Sigmoid colon (tissue), 7 donors: ENCODE results near the gene DHRS2. TPM values are rescaled to one million over a fixed set of nuclear protein-coding genes. Genes with fewer than 3 reads are reported as not detected.

ENCODE experiments used
- DNase-seq: peaks from one replicate; pipeline ENCODE4 v3.0.0-alpha.2; 2019
- H3K27ac ChIP-seq, 4 donors: fragments of 200-600 bp; sonication (generic); one replicate each; pipeline ENCODE4 v1.5.1; 2016 to 2019; ENCODE audit warnings: mild to moderate bottlenecking in 1 of 4
- H3K27me3 ChIP-seq, 3 donors: fragments of 200-600 bp; sonication (generic); one replicate each; pipeline ENCODE4 v1.5.1; 2019; ENCODE audit warnings: mild to moderate bottlenecking in 1 of 3
- H3K36me3 ChIP-seq, 4 donors: fragments of 200-600 bp; sonication (generic); one replicate each; pipeline ENCODE4 v1.5.1; 2016 to 2019
- H3K4me1 ChIP-seq, 4 donors: fragments of 200-600 bp; sonication (generic); one replicate each; pipeline ENCODE4 v1.5.1; 2017 to 2019
- H3K4me3 ChIP-seq, 4 donors: fragments of 200-600 bp; sonication (generic); one replicate each; pipeline ENCODE4 v1.5.1; 2017 to 2019; ENCODE audit warnings: mild to moderate bottlenecking in 2 of 4, moderate library complexity in 1 of 4
- H3K9me3 ChIP-seq, 4 donors: fragments of 200-600 bp in 3 of 4; sonication (generic) in 3 of 4; one replicate each; pipeline versions ENCODE4 v1.5.1 to v1.6.1; 2013 to 2019
- CTCF ChIP-seq, 4 experiments: fragments of 450-650 bp in 3 of 4; fragments of 200-600 bp in 1 of 4; IDR thresholded peaks; one replicate each; pipeline ENCODE4 v1.5.1; 2016 to 2019; ENCODE audit warnings: antibody characterized with exemption in 4 of 4, mild to moderate bottlenecking in 3 of 4, moderate library complexity in 2 of 4
- EP300 ChIP-seq, 4 donors: sonication (generic); formaldehyde crosslinking; IDR thresholded peaks; one replicate each; pipeline ENCODE4 v1.6.1; 2017; ENCODE audit warnings: antibody characterized with exemption in 4 of 4
- POLR2A ChIP-seq, 2 donors: fragments of 450-650 bp; IDR thresholded peaks; one replicate each; pipeline ENCODE4 v1.6.1; 2016; ENCODE audit warnings: antibody characterized with exemption in 2 of 2, mild to moderate bottlenecking in 2 of 2, moderate library complexity in 2 of 2
- POLR2AphosphoS5 ChIP-seq, 4 donors: sonication (generic); formaldehyde crosslinking; IDR thresholded peaks; one replicate each; pipeline ENCODE4 v1.6.1; 2017; ENCODE audit warnings: antibody characterized with exemption in 4 of 4
- WGBS, 2 donors: extraction: QIAGEN DNeasy Blood & Tissue Kit; methylation state at CpG; one replicate each; pipeline ENCODE4 v1.1.7; 2013; 5-methylcytosine and 5-hydroxymethylcytosine counted together
- intact Hi-C: fragments of 100-400 bp; cut with DNase I; formaldehyde crosslinking; loops from one replicate; pipeline ENCODE4 v1.15.1; 2023
- polyA plus RNA-seq, 3 donors: library from polyadenylated mRNA; stranded (reverse); fragments of 200-250 nt; gene quantifications; one replicate each; pipeline ENCODE4 v1.2.3, GENCODE V29; 2013
- total RNA-seq, 4 donors: library from RNA; depleted of rRNA; stranded (reverse); fragments of >200 nt; gene quantifications; one replicate each; pipeline ENCODE4 v1.1.0, GENCODE V29; 2016
- donor health status: healthy with polysubstance abuse.
- donor health status: Bipolar disorder and iron deficiency.
- donor health status: healthy.

The DHRS2 gene
- total and polyA plus RNA-seq, 7 donors = 0.54 TPM; not detected in 6

DNA sequence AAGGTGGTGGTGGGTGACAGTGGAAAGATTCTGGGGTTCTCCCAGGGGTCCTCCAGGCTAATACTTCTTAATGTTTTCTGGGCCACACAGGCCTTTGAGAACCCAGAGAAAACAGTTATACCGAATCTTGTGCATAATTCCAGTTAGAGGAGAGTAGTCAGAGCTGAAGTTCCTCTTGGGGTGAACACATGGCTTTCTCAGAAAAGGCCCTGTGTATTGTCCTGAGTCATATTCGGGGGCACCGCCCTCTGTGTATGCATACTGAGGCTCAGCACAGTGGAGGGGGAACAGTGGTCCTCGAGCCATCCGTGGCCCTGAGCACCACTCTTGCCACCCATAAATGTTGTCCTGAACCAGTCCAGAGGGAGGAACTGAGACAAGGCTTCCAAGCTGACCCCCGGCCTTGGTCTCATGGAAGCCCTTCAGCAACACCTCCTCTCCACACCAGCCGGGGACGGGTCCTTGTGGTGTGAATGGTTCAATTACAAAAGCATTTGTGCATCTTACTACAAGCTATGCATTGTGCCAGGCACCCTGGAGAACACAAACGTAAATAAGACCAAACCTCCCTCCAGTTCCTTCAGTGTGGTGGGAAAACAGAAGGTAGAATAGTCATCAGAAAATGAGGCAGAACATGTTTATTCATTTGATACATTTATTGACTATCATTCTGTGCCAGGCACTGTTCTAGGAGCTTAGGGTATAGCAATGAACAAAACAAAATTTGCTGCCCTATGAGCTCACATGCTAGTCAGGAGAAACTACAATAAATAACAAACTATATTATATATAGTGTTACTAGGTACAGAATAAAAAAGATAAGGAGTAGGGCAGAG is 9.9 kb downstream of the DHRS2 start:
- TF ChIP-seq POLR2AphosphoS5 (IDR thresholded peaks at IDR 0.05) (no peak), EP300 (IDR thresholded peaks at IDR 0.05) (no peak), CTCF (IDR thresholded peaks at IDR 0.05) (no peak), POLR2A (IDR thresholded peaks at IDR 0.05) (no peak)

DNA sequence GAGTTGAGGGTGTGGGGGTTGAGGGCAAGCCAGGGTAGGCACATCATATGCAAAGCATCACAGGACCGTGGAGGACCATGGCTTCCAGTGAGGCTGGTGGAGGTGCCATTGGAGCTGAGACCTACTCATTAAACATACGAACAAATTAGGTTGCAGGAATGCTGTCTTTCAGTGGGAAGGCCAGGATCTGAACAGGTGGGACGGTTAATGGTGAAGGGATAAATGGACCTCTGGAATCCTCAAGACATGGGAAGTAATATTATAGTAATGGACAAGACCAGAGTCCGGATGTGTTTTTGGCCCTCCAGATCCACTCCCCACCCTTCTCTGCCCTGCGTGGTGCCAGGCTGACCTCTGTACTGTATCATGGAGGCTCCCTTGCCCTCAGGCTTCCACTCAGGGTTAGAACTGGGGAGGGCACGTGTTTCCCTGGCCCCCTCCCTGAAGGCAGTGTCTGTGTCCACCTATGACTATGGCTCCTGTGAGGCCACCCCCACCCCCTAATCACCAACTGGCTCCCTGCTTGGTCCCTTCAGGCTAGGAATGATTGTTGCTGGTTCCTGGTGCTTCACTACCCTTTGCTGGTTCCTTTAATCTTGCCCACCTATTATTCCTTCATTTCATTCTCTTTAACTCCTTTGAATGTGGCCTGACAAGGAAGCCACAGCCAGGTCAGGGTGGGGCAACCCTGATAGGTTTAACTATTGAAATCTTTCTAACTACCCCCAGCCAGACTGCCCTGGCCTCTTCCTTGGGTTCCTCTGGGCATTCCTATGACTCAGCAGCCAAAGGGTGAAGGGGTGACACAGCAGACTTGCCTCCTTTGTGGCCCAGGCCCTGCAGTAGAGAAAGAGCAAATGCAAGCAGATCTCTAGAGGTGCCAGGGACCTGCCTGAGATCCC is 10.7 kb downstream of the DHRS2 start:
- Histone ChIP-seq H3K36me3 (no peaks in the 10 kb centered on the region), H3K4me3 (no peak overlapping the region), H3K9me3 (no peaks in the 10 kb centered on the region), H3K27ac (no peak overlapping the region), H3K27me3 (no peaks in the 10 kb centered on the region), H3K4me1 (no peaks in the 10 kb centered on the region)
- no peak for DNase-seq
- intact Hi-C loops = no loop called here
- no peak for TF ChIP-seq CTCF (IDR thresholded peaks at IDR 0.05)
- TF ChIP-seq EP300 (IDR thresholded peaks at IDR 0.05) = no peak
- no peak for TF ChIP-seq POLR2AphosphoS5 (IDR thresholded peaks at IDR 0.05)
- TF ChIP-seq POLR2A (IDR thresholded peaks at IDR 0.05) = no peak
- WGBS, 2 donors = 81 to 84% methylated on average over 6 of the region's 6 CpGs

More for the DNA sequence above, 9.9 kb downstream of the DHRS2 start:
- H3K9me3 ChIP-seq = no peaks in the 10 kb centered on the region
- peaks cover 0 to 7% (median 3%) of the 10 kb centered on the region in 4 donors for H3K4me1 ChIP-seq
- WGBS, 2 donors = 86 to 88% methylated on average over 9 of the region's 9 CpGs
- no peaks in the 10 kb centered on the region for H3K36me3 ChIP-seq
- intact Hi-C loops = no loop called here
- H3K27me3 ChIP-seq = no peaks in the 10 kb centered on the region
- H3K4me3 ChIP-seq = no peak overlapping the region
- no peak overlapping the region for H3K27ac ChIP-seq
- no peak for DNase-seq

- H3K9me3 ChIP-seq = no peaks in the 10 kb centered on the region
Measured at GRCh38 chr14:23647619-23648018, 11.5 kb downstream of the DHRS2 start.

DNA sequence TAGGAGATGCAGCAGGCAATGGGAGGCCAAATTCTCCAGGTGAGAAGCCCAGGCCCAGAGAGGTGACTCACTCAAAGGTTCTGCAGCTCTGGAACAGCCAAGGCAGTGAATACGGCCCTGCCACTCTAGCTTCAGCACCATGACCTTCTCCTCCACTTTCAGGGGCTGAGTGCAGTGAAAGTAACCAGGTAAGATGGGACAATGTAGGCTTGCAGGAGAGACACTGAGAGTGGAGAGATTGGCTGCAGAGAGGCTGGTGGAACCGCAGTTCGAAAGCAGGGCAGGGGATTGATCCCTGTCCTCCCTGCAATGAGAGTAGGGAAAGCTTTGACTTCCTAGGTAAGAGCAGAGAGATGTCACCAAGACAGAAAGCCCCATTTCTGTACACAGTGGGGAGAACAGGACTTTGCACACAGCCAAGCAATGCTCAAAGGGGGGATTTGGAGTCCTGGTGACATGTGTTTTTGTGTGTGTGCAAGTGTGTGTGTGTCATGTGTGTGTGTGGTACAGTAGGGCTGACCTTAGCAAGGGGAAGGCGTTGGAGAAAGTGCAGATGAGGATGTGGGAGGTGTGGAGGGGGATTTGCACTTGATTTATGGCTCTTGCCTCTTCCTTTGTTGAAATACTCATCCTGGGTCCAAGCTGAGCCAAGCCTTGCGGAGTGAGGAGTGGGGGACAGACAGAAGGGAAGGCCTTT is 12.7 kb downstream of the DHRS2 start:
- H3K9me3 ChIP-seq = no peaks in the 10 kb centered on the region
- DNase-seq = no peak
- no peak overlapping the region for H3K4me3 ChIP-seq
- TF ChIP-seq POLR2A (IDR thresholded peaks at IDR 0.05) (no peak), EP300 (IDR thresholded peaks at IDR 0.05) (no peak), POLR2AphosphoS5 (IDR thresholded peaks at IDR 0.05) (no peak), CTCF (IDR thresholded peaks at IDR 0.05) (no peak)
- no peaks in the 10 kb centered on the region for H3K36me3 ChIP-seq
- no peaks in the 10 kb centered on the region for H3K4me1 ChIP-seq
- intact Hi-C loops = no loop called here
- WGBS, 2 donors = 76 to 78% methylated on average over 5 of the region's 5 CpGs
- no peak overlapping the region for H3K27ac ChIP-seq
- no peaks in the 10 kb centered on the region for H3K27me3 ChIP-seq

More at GRCh38 chr14:23647619-23648018, 11.5 kb downstream of the DHRS2 start:
- intact Hi-C loops = no loop called here
- no peaks in the 10 kb centered on the region for H3K36me3 ChIP-seq
- H3K4me3 ChIP-seq = no peak overlapping the region
- no peak for TF ChIP-seq CTCF (IDR thresholded peaks at IDR 0.05)
- WGBS, 2 donors = 95 to 98% methylated on average over 2 of the region's 2 CpGs
- H3K4me1 ChIP-seq = no peaks in the 10 kb centered on the region
- no peaks in the 10 kb centered on the region for H3K27me3 ChIP-seq
- no peak for DNase-seq
- no peak overlapping the region for H3K27ac ChIP-seq
